Measurements from ENCODE around the gene LRRN2. TPM values are rescaled to one million over a fixed set of nuclear protein-coding genes. Genes with fewer than 3 reads are reported as not detected.

LRRN2 gene
- total RNA-seq, 1 experiment from 2014 or later: 5.8 TPM

- H3K9me3 Mint-ChIP-seq: no peaks in the 10 kb centered on the region
- Histone ChIP-seq H4K8ac (replicated peaks; ENCODE audit: insufficient read length, low read depth, low read length) (no peak overlapping the region), H3K9ac (ENCODE audit: extremely low read depth, insufficient read length, low read length) (no peak overlapping the region), H3K79me1 (ENCODE audit: insufficient read depth, low read depth, low read length, poor library complexity, severe bottlenecking) (no peaks in the 10 kb centered on the region), H3K79me2 (ENCODE audit: insufficient read depth, low read length) (no peaks in the 10 kb centered on the region), H3T11ph (ENCODE audit: low read length) (no peak overlapping the region), H3K27ac (ENCODE audit: insufficient read length, low read depth, low read length) (no peak overlapping the region), H2AFZ (ENCODE audit: low read length) (no peak overlapping the region), H3K4me2 (ENCODE audit: insufficient read depth, insufficient read length, low read length) (no peak overlapping the region), H3K23me2 (ENCODE audit: insufficient read length, low read depth, low read length, poor library complexity, severe bottlenecking) (no peaks in the 10 kb centered on the region), H3K23ac (ENCODE audit: insufficient read length, low read depth, low read length) (no peak overlapping the region), H3K4me1 (ENCODE audit: insufficient read depth, low read length) (no peaks in the 10 kb centered on the region; the same call in 1 of the 2 replicates), H3K27me3 (ENCODE audit: insufficient read depth, low read length) (no peaks in the 10 kb centered on the region), H2BK20ac (ENCODE audit: low read depth, low read length, poor library complexity, severe bottlenecking) (no peak overlapping the region), H3K9me3 (ENCODE audit: control insufficient read depth, low read depth, low read length) (no peaks in the 10 kb centered on the region), H3K18ac (ENCODE audit: insufficient read length, low read depth, low read length) (no peak overlapping the region), H2BK120ac (ENCODE audit: low read depth, low read length, poor library complexity, severe bottlenecking) (no peak overlapping the region), H3K4ac (ENCODE audit: low read depth, low read length) (no peak overlapping the region), H2BK12ac (ENCODE audit: insufficient read length, low read depth, low read length) (no peak overlapping the region), H4K5ac (ENCODE audit: insufficient read length, low read depth, low read length) (no peak overlapping the region), H2AK5ac (ENCODE audit: insufficient read length, low read length) (no peak overlapping the region), H3K14ac (ENCODE audit: insufficient read depth, low read length) (no peak overlapping the region), H4K91ac (ENCODE audit: insufficient read length, low read depth, low read length) (no peak overlapping the region), H2BK5ac (ENCODE audit: insufficient read length, low read length) (no peak overlapping the region), H3K56ac (ENCODE audit: insufficient read length, low read depth, low read length) (no peak overlapping the region), H4K20me1 (ENCODE audit: control insufficient read depth, insufficient read depth, insufficient read length) (no peaks in the 10 kb centered on the region), H2BK15ac (ENCODE audit: low read depth, low read length) (no peak overlapping the region)
- no peak overlapping the region for H3K27ac Mint-ChIP-seq
- no peaks in the 10 kb centered on the region; a peak in 1 of 7 replicates for H3K36me3 Mint-ChIP-seq (ENCODE audit: insufficient read depth in 1 of 3, low read depth in 3 of 3)
- no peak overlapping the region for H3K4me3 Mint-ChIP-seq
- WGBS (ENCODE audit: extremely low coverage, insufficient read length, low lambda C conversion rate): no CpG with 5 or more reads among the region's 2 CpGs
- DNase-seq: no peak
- TF ChIP-seq CTCF (conservative IDR thresholded peaks at IDR 0.05): no peak
- peaks cover 2% of the 10 kb centered on the region; the same call in 1 of the 2 replicates for H3K27me3 Mint-ChIP-seq (ENCODE audit: low read depth)
- H3K4me1 Mint-ChIP-seq: peaks cover 11 to 13% of the 10 kb centered on the region in 2 experiments
These were observed 12.3 kb downstream of the LRRN2 start for GRCh38 chr1:204673209-204673608.
